ENCODE measurements around the gene OR1D5.

DNA sequence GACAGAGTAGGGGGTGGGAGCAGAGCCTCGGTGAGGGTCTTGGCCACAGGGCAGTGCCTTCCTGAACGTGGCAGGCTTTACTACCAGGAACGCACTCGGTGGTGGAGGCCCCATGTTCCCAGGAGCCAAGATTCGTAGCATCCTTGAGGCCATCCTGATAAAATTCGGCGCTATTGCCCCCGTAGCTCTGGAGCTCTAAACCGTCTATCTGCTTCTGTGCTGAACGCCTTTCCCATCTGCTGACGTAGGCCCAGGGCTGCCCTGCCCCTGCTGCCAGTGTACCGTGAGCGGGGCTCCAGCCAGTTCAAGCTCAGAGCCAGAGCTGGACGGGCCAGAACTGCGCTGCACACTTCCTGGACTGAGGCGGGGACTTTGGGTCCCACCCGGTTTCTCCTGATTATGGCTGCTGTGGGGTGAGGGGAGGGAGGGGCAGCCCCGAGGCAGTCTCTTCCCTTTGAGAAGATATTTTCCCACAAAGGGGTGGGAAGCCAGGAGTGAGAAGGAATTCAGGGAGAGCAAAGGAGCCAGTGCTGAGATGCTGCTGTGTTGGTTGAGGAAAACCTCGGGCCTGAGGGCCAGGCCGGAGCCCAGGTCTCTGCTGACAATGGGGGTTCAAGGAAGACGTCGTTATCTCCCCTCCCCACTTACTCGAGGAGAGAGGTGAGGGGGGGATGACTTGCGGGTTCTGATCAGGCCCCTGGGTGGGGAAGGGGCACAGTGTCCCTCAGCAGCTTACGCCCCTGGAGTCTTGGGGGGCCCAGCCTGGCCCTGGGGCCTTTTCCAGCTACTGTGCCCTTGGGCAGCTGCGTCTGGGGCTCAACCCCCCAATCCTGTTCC is 29.4 kb downstream of the OR1D5 start:
- TF ChIP-seq, protein P1, sequence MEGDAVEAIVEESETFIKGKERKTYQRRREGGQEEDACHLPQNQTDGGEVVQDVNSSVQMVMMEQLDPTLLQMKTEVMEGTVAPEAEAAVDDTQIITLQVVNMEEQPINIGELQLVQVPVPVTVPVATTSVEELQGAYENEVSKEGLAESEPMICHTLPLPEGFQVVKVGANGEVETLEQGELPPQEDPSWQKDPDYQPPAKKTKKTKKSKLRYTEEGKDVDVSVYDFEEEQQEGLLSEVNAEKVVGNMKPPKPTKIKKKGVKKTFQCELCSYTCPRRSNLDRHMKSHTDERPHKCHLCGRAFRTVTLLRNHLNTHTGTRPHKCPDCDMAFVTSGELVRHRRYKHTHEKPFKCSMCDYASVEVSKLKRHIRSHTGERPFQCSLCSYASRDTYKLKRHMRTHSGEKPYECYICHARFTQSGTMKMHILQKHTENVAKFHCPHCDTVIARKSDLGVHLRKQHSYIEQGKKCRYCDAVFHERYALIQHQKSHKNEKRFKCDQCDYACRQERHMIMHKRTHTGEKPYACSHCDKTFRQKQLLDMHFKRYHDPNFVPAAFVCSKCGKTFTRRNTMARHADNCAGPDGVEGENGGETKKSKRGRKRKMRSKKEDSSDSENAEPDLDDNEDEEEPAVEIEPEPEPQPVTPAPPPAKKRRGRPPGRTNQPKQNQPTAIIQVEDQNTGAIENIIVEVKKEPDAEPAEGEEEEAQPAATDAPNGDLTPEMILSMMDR (conservative IDR thresholded peaks at IDR 0.05; ENCODE audit: low read length), result no peak
- TF ChIP-seq EZH2phosphoT487 (IDR thresholded peaks at IDR 0.05; ENCODE audit: borderline replicate concordance, low read depth, low read length), result no peak

Data from OCI-LY7 (cell line).